ENCODE measurements around the gene SLK. TPM values are rescaled to one million over a fixed set of nuclear protein-coding genes. Genes with fewer than 3 reads are reported as not detected.
A peak's percentile ranks its signal among the peaks of the same experiment; 100 is the strongest.

Gene SLK
- total RNA-seq, 2 donors from 2014 or later = 24.1 to 25.4 TPM

DNA sequence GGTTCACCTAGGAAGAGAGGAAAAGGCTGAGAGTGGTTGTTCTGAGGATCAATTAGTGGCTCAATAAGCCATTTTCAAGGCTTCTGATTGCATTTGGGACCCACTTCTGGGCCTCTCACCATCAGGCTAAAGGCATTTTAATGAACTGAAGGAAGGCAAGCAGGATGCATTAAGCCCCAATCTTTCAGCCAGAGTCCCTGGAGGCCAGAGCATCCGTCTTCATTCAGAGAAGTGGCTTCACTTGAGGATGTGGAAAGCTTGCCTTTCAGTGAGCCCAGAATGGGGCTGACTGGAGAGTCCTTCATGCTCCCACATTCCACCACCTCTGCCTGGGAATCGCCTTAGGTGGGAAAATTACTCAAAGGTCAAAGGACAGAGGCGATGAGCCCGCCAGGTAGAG lies 76.9 kb downstream of the SLK start:
- ATAC-seq (no peak), DNase-seq (no peak)
- peaks cover 2% of the 10 kb centered on the region for H3K4me1 Mint-ChIP-seq
- no peak overlapping the region for H3K27ac Mint-ChIP-seq
- no peak overlapping the region for H3K4me3 Mint-ChIP-seq
- H3K36me3 Mint-ChIP-seq (ENCODE audit: low read depth) = no peaks in the 10 kb centered on the region
- H3K9me3 ChIP-seq (ENCODE audit: control insufficient read depth, low read length, poor library complexity, severe bottlenecking) = no peaks in the 10 kb centered on the region
- peaks cover 3% of the 10 kb centered on the region for H3K27me3 Mint-ChIP-seq

GRCh38 chr10:104045151-104046089 lies 78.5 kb downstream of the SLK start:
- Mint-ChIP-seq H3K4me1 (peaks cover 2% of the 10 kb centered on the region), H3K36me3 (ENCODE audit: low read depth) (no peaks in the 10 kb centered on the region), H3K4me3 (no peak overlapping the region), H3K27me3 (peaks cover 4% of the 10 kb centered on the region), H3K27ac (no peak overlapping the region)
- DNase-seq (no peak), ATAC-seq (no peak)
- no peaks in the 10 kb centered on the region for H3K9me3 ChIP-seq (ENCODE audit: control insufficient read depth, low read length, poor library complexity, severe bottlenecking)

- H3K4me3 Mint-ChIP-seq = no peak overlapping the region
- no peaks in the 10 kb centered on the region for H3K9me3 ChIP-seq (ENCODE audit: control insufficient read depth, low read length, poor library complexity, severe bottlenecking)
- H3K27me3 Mint-ChIP-seq = peaks cover 9% of the 10 kb centered on the region
- DNase-seq = no peak
- H3K27ac Mint-ChIP-seq = no peak overlapping the region
- H3K4me1 Mint-ChIP-seq = peaks cover 2% of the 10 kb centered on the region
- no peaks in the 10 kb centered on the region for H3K36me3 Mint-ChIP-seq (ENCODE audit: low read depth)
- ATAC-seq = no peak
Measured at GRCh38 chr10:104046651-104047050, 79.7 kb downstream of the SLK start.

- no peaks in the 10 kb centered on the region for H3K9me3 ChIP-seq (ENCODE audit: control insufficient read depth, low read length, poor library complexity, severe bottlenecking)
- no peak for DNase-seq
- H3K4me3 Mint-ChIP-seq = no peak overlapping the region
- ATAC-seq = no peak
- H3K36me3 Mint-ChIP-seq (ENCODE audit: low read depth) = peaks cover 3% of the 10 kb centered on the region
- no peak overlapping the region for H3K27ac Mint-ChIP-seq
- peaks cover 3% of the 10 kb centered on the region for H3K4me1 Mint-ChIP-seq
- peaks cover 9% of the 10 kb centered on the region for H3K27me3 Mint-ChIP-seq
Measured at GRCh38 chr10:104049504-104050250, 82.7 kb downstream of the SLK start.

- Mint-ChIP-seq H3K4me1 (peaks cover 8% of the 10 kb centered on the region), H3K4me3 (no peak overlapping the region), H3K27me3 (peaks cover 9% of the 10 kb centered on the region), H3K36me3 (ENCODE audit: low read depth) (peaks cover 3% of the 10 kb centered on the region), H3K27ac (no peak overlapping the region)
- DNase-seq (no peak), ATAC-seq (no peak)
- no peaks in the 10 kb centered on the region for H3K9me3 ChIP-seq (ENCODE audit: control insufficient read depth, low read length, poor library complexity, severe bottlenecking)
Measured at GRCh38 chr10:104052431-104052830, 85.5 kb downstream of the SLK start.

DNA sequence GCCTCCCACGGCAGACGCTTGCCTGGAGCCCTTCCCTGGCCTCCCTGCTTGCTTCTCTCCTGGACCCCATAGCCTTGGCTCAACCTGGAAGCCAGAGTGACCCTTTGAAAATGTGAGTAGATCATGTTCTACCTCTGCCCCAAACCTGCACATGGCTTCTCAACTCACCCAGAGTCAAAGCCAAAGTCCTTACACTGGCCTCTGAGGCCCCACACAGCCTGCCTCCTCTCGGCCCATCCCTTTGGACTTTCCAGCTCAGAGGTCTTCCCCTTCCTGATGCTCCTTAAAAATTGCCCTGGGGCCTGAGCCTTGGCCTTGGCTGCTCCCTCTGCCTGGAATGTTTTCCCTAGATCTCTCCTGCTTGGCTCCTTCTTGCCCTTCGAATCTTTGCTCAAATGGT lies 86.3 kb downstream of the SLK start:
- no peak for ATAC-seq

GRCh38 chr10:104054430-104054829 lies 87.5 kb downstream of the SLK start:
- no peaks in the 10 kb centered on the region for H3K9me3 ChIP-seq (ENCODE audit: control insufficient read depth, low read length, poor library complexity, severe bottlenecking)
- peaks cover 8% of the 10 kb centered on the region for H3K4me1 Mint-ChIP-seq
- no peak for ATAC-seq
- peaks cover 3% of the 10 kb centered on the region for H3K36me3 Mint-ChIP-seq (ENCODE audit: low read depth)
- H3K27ac Mint-ChIP-seq = no peak overlapping the region
- no peak overlapping the region for H3K4me3 Mint-ChIP-seq
- no peak for DNase-seq
- peaks cover 5% of the 10 kb centered on the region for H3K27me3 Mint-ChIP-seq

More for the DNA sequence above, 86.3 kb downstream of the SLK start:
- DNase-seq = no peak
- Mint-ChIP-seq H3K4me3 (no peak overlapping the region), H3K27ac (no peak overlapping the region), H3K4me1 (peaks cover 8% of the 10 kb centered on the region), H3K36me3 (ENCODE audit: low read depth) (peaks cover 3% of the 10 kb centered on the region), H3K27me3 (peaks cover 9% of the 10 kb centered on the region)
- H3K9me3 ChIP-seq (ENCODE audit: control insufficient read depth, low read length, poor library complexity, severe bottlenecking) = no peaks in the 10 kb centered on the region

GRCh38 chr10:104056619-104057273 lies 89.8 kb downstream of the SLK start:
- Mint-ChIP-seq H3K4me1 (peaks cover 10% of the 10 kb centered on the region), H3K27ac (peak overlapping the region; percentile 34), H3K36me3 (ENCODE audit: low read depth) (peaks cover 4% of the 10 kb centered on the region), H3K27me3 (no peaks in the 10 kb centered on the region), H3K4me3 (no peak overlapping the region)
- ATAC-seq (no peak), DNase-seq (no peak)
- no peaks in the 10 kb centered on the region for H3K9me3 ChIP-seq (ENCODE audit: control insufficient read depth, low read length, poor library complexity, severe bottlenecking)

- DNase-seq (no peak), ATAC-seq (no peak)
- H3K9me3 ChIP-seq (ENCODE audit: control insufficient read depth, low read length, poor library complexity, severe bottlenecking) = no peaks in the 10 kb centered on the region
- H3K27me3 Mint-ChIP-seq = no peaks in the 10 kb centered on the region
- peaks cover 4% of the 10 kb centered on the region for H3K36me3 Mint-ChIP-seq (ENCODE audit: low read depth)
- H3K4me1 Mint-ChIP-seq = peaks cover 10% of the 10 kb centered on the region
- H3K27ac Mint-ChIP-seq = peak overlapping the region; percentile 34
- H3K4me3 Mint-ChIP-seq = no peak overlapping the region
Measured at GRCh38 chr10:104057717-104058116, 90.8 kb downstream of the SLK start.

DNA sequence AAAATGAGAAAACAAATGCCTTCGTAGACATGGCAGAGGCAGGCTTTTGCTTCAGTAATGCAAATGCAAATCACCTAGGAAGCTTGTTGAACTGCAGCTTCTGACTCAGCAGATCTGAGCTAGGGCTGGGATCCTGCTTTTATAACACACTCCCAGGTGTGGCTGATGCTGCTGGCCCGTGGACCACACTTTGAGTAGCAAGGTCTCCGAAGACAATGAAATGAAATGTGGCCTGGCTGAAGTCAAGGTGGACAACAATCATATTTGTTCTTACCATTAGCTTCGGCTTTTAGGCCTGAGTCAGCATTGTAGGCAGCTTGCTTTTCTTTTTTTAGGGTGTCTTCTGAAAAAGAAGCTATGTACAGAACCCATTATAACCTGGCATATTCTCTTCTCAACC lies 92.4 kb downstream of the SLK start:
- peaks cover 2% of the 10 kb centered on the region for H3K36me3 Mint-ChIP-seq (ENCODE audit: low read depth)
- H3K4me1 Mint-ChIP-seq = peaks cover 7% of the 10 kb centered on the region
- no peaks in the 10 kb centered on the region for H3K27me3 Mint-ChIP-seq
- H3K4me3 Mint-ChIP-seq = peak overlapping the region; percentile 41
- H3K27ac Mint-ChIP-seq = no peak overlapping the region
- no peaks in the 10 kb centered on the region for H3K9me3 ChIP-seq (ENCODE audit: control insufficient read depth, low read length, poor library complexity, severe bottlenecking)
- ATAC-seq (no peak), DNase-seq (no peak)

DNA sequence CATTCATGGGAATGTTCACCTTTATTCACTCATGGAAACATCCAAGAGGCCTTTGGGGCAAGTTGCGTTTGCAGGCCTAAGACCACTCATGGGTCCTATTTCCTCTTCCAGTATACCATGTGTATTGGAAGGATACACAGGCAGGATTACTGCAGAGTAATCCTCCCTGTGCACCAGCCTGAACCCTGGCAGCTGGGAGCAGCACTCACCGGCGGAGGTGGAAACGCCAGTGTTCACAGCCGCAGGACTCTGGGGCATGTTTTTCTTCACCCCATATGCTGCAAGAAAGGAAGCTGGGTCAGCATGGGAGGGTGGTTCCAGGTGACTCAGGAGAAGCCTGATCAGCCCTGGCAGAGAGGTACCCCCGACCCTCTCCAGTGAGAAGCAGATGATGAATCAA lies 94.3 kb downstream of the SLK start:
- H3K4me3 Mint-ChIP-seq = no peak overlapping the region
- DNase-seq = no peak
- H3K36me3 Mint-ChIP-seq (ENCODE audit: low read depth) = peaks cover 2% of the 10 kb centered on the region
- peaks cover 10% of the 10 kb centered on the region for H3K27me3 Mint-ChIP-seq
- no peak overlapping the region for H3K27ac Mint-ChIP-seq
- H3K4me1 Mint-ChIP-seq = peaks cover 2% of the 10 kb centered on the region
- H3K9me3 ChIP-seq (ENCODE audit: control insufficient read depth, low read length, poor library complexity, severe bottlenecking) = no peaks in the 10 kb centered on the region
- no peak for ATAC-seq

DNA sequence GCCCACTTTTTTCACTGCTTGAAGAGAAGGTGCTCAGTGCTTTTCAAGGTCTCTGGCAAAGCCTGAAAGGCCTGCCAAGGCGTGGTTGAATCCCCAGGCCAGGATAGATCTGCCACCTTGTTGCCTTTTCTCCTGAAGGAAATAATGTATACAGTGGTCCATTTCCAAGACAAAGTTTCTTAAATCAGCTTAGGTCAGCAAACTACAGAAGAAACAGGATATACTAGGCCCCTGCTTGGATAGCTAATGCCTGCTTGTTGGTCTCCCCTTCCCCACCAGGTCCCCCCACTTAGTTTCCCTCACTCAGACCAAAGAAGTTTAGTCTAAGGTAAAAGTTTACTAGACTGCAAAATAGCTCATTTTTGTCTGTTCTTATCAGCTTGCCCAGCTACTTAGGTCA lies 98.8 kb downstream of the SLK start:
- H3K27ac Mint-ChIP-seq = no peak overlapping the region
- H3K9me3 ChIP-seq (ENCODE audit: control insufficient read depth, low read length, poor library complexity, severe bottlenecking) = no peaks in the 10 kb centered on the region
- peaks cover 3% of the 10 kb centered on the region for H3K36me3 Mint-ChIP-seq (ENCODE audit: low read depth)
- DNase-seq (no peak), ATAC-seq (no peak)
- H3K4me1 Mint-ChIP-seq = peaks cover 6% of the 10 kb centered on the region
- H3K27me3 Mint-ChIP-seq = peaks cover 28% of the 10 kb centered on the region
- no peak overlapping the region for H3K4me3 Mint-ChIP-seq

DNA sequence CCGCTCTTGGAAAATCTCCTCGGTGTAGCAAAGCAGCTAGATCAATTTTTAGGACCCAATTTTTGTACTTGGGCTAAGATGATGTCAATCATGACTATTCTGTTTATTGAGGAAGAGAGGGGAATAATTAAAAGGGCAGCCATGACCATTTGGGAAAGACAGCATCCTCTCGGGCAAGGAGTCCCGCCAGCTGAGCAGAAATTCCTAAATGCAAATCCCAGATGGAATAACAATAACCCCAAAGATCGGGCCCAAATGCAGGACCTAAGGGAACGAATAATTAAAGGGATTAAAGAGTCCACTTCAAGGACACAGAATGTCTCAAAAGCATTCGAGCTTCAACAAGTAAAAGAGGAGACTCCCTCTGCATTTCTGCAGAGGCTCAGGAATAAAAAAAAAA lies 100.0 kb downstream of the SLK start:
- peaks cover 28% of the 10 kb centered on the region for H3K27me3 Mint-ChIP-seq
- no peak overlapping the region for H3K27ac Mint-ChIP-seq
- H3K4me1 Mint-ChIP-seq = peaks cover 9% of the 10 kb centered on the region
- ATAC-seq = no peak
- no peaks in the 10 kb centered on the region for H3K9me3 ChIP-seq (ENCODE audit: control insufficient read depth, low read length, poor library complexity, severe bottlenecking)
- H3K36me3 Mint-ChIP-seq (ENCODE audit: low read depth) = peaks cover 3% of the 10 kb centered on the region
- DNase-seq = no peak
- H3K4me3 Mint-ChIP-seq = no peak overlapping the region

Measured in T-helper 17 cell (primary cell).